Endothelial cell of umbilical vein (primary cell): Measurements from ENCODE around the gene VSTM2B. TPM values are rescaled to one million over a fixed set of nuclear protein-coding genes. Genes with fewer than 3 reads are reported as not detected.

ENCODE experiments used
- BruUV-seq: library from RNA; stranded (reverse); fragments of 400-500 nt; replicated peaks from 2 replicates; lab custom pipeline; 2021; lab: Mats Ljungman, UMichigan
- CTCF ChIA-PET: fragments of 300-600, 350-600 bp; sonication (Branson Sonifier 250); formaldehyde crosslinking; loops from one replicate; lab custom pipeline; 2021; ENCODE audit warnings: antibody characterized with exemption, inconsistent platforms; lab: Charles Lee
- POLR2A ChIA-PET: fragments of 300-600, 350-600 bp; sonication (Branson Sonifier 250); formaldehyde crosslinking; loops from one replicate; lab custom pipeline; 2021; ENCODE audit warnings: antibody characterized with exemption, inconsistent platforms; lab: Charles Lee
- DNase-seq: peaks from one replicate; pipeline ENCODE4 v3.0.0-alpha.2; 2011; ENCODE audit warnings: low read depth, low spot score
- FAIRE-seq: peaks from 2 replicates; lab custom pipeline; 2011; peaks lifted over from hg19 to GRCh38; lab: Jason Lieb, UNC
- H2AFZ ChIP-seq: 2 replicates; pipeline ENCODE4 v1.6.0; 2012; ENCODE audit warnings: low read depth, low read length, control low read depth, inconsistent platforms
- H3K27ac ChIP-seq: 2 replicates; pipeline ENCODE4 v1.5.1; 2011; ENCODE audit warnings: low read depth, mild to moderate bottlenecking, control low read depth, low read length, moderate library complexity; ENCODE audit not compliant: insufficient read depth
- H3K27me3 ChIP-seq, 2 experiments: 2 replicates each; pipeline versions ENCODE4 v1.6.0 to v1.6.1; 2011; ENCODE audit warnings: low read length in 2 of 2, mixed read lengths in 1 of 2; ENCODE audit not compliant: control insufficient read depth in 2 of 2, insufficient read depth in 2 of 2
- H3K36me3 ChIP-seq, 2 experiments: 2 replicates in 1 of 2; 3 replicates in 1 of 2; pipeline ENCODE4 v1.5.1; 2011; ENCODE audit warnings: low read length in 2 of 2, mild to moderate bottlenecking in 1 of 2, moderate library complexity in 1 of 2; ENCODE audit not compliant: control insufficient read depth in 2 of 2, insufficient read depth in 2 of 2; ENCODE audit errors: extremely low read depth in 1 of 2
- H3K4me1 ChIP-seq: 3 replicates; pipeline ENCODE4 v1.5.1; 2011; ENCODE audit warnings: mild to moderate bottlenecking, low read length; ENCODE audit not compliant: control insufficient read depth, insufficient read depth; ENCODE audit errors: extremely low read depth
- H3K4me2 ChIP-seq: 2 replicates; pipeline ENCODE4 v1.6.1; 2011; ENCODE audit warnings: low read length, control low read depth, mixed read lengths; ENCODE audit not compliant: insufficient read depth
- H3K4me3 ChIP-seq, 3 experiments: fragments of 200-600 bp in 1 of 3; sonication (generic), shearing (Covaris generic) in 1 of 3; replicated peaks in 1 of 3; 2 replicates each; pipeline ENCODE4 v1.5.1; 2011 to 2016; ENCODE audit warnings: control low read depth in 3 of 3, low read length in 3 of 3, mild to moderate bottlenecking in 2 of 3, inconsistent platforms in 1 of 3, low read depth in 1 of 3, moderate library complexity in 1 of 3; ENCODE audit not compliant: insufficient read depth in 1 of 3
- H3K79me2 ChIP-seq: 2 replicates; pipeline ENCODE4 v1.6.0; 2012; ENCODE audit warnings: low read length, inconsistent platforms; ENCODE audit not compliant: control insufficient read depth, insufficient read depth
- H3K9ac ChIP-seq: replicated peaks from 2 replicates; pipeline ENCODE3; 2011; ENCODE audit warnings: low read length, control low read depth; ENCODE audit not compliant: insufficient read depth; ENCODE audit errors: extremely low read depth
- H3K9me1 ChIP-seq: replicated peaks from 3 replicates; pipeline ENCODE4 v1.6.0; 2011; ENCODE audit warnings: mild to moderate bottlenecking, low read length; ENCODE audit not compliant: control insufficient read depth, insufficient read depth; ENCODE audit errors: extremely low read depth
- H3K9me3 ChIP-seq: replicated peaks from 2 replicates; pipeline ENCODE4 v1.5.1; 2012; ENCODE audit warnings: low read length, inconsistent platforms; ENCODE audit not compliant: control insufficient read depth, insufficient read depth
- H4K20me1 ChIP-seq: replicated peaks from 2 replicates; pipeline ENCODE3; 2011; ENCODE audit warnings: mild to moderate bottlenecking, low read length; ENCODE audit not compliant: control insufficient read depth, insufficient read depth; ENCODE audit errors: extremely low read depth
- EZH2 ChIP-seq: IDR thresholded peaks from 2 replicates; pipeline ENCODE4 v1.6.1; 2012; ENCODE audit warnings: borderline replicate concordance, low read depth, mild to moderate bottlenecking, moderate library complexity, low read length, inconsistent platforms; ENCODE audit not compliant: severe bottlenecking
- FOS ChIP-seq: IDR thresholded peaks from 2 replicates; pipeline ENCODE4 v1.6.1; 2011; ENCODE audit warnings: mild to moderate bottlenecking, low read length, moderate library complexity, borderline replicate concordance; ENCODE audit not compliant: insufficient read depth
- GATA2 ChIP-seq: IDR thresholded peaks from 2 replicates; pipeline ENCODE4 v1.7.0; 2011; ENCODE audit warnings: low read depth, mild to moderate bottlenecking, moderate library complexity, mixed read lengths, low read length; ENCODE audit not compliant: insufficient read length, insufficient read depth
- JUN ChIP-seq: IDR thresholded peaks from 2 replicates; pipeline ENCODE4 v1.6.1; 2011; ENCODE audit warnings: borderline replicate concordance, low read depth; ENCODE audit not compliant: insufficient read length, insufficient read depth
- MYC ChIP-seq: IDR thresholded peaks from one replicate; pipeline ENCODE4 v1.6.1; 2011; ENCODE audit warnings: mild to moderate bottlenecking, low read depth, low read length
- POLR2A ChIP-seq: IDR thresholded peaks from 2 replicates; pipeline ENCODE4 v1.6.1; 2012; ENCODE audit warnings: low read depth, mild to moderate bottlenecking, control low read depth, low read length
- POLR2AphosphoS5 ChIP-seq: IDR thresholded peaks from 2 replicates; pipeline ENCODE4 v1.6.1; 2012; ENCODE audit warnings: low read depth, mild to moderate bottlenecking, control low read depth, low read length, moderate library complexity; ENCODE audit not compliant: insufficient read depth
- dilution Hi-C: fragments of 300-500 bp; cut with MboI; formaldehyde crosslinking; loops from one replicate; pipeline ENCODE4 v1.15.0; 2019; ENCODE audit warnings: low sequenced_read_pairs; ENCODE audit not compliant: extremely low pct_ligation_motif_present
- intact Hi-C: fragments of 100-400 bp; cut with micrococcal nuclease; formaldehyde crosslinking; loops from one replicate; pipeline ENCODE4 v1.10.0; 2022
- polyA plus RNA-seq, 4 experiments: library from polyadenylated mRNA; depleted of rRNA in 3 of 4; stranded (reverse) in 3 of 4; unstranded in 1 of 4; fragments of >200 nt; gene quantifications; 2 replicates each; pipeline versions ENCODE4 v1.2.1 to v1.2.3, GENCODE V29; 2011 to 2012; ENCODE audit warnings: missing spikeins in 1 of 4
- total RNA-seq: library from RNA; stranded (reverse); gene quantifications from 2 replicates; pipeline ENCODE4 v1.2.3, GENCODE V29; 2021
- TF ChIP-seq, protein P1 (sequence below), 2 donors: IDR thresholded peaks; 1 replicate in 1 of 2; 2 replicates in 1 of 2; pipeline ENCODE4 v1.5.1; 2011; ENCODE audit warnings: low read length in 2 of 2, mild to moderate bottlenecking in 2 of 2, moderate library complexity in 2 of 2, control low read depth in 1 of 2, inconsistent platforms in 1 of 2, low read depth in 1 of 2; ENCODE audit not compliant: insufficient read depth in 1 of 2; ENCODE audit errors: extremely low read depth in 1 of 2
- TF ChIP-seq, protein P2 (sequence below): IDR thresholded peaks from 2 replicates; pipeline ENCODE4 v1.6.1; 2011; ENCODE audit not compliant: insufficient read depth, insufficient read length

VSTM2B gene
- total and polyA plus RNA-seq, 2 donors (not counting 3 experiments of a cell fraction or from before 2014, with no cell fraction given) = not detected

DNA sequence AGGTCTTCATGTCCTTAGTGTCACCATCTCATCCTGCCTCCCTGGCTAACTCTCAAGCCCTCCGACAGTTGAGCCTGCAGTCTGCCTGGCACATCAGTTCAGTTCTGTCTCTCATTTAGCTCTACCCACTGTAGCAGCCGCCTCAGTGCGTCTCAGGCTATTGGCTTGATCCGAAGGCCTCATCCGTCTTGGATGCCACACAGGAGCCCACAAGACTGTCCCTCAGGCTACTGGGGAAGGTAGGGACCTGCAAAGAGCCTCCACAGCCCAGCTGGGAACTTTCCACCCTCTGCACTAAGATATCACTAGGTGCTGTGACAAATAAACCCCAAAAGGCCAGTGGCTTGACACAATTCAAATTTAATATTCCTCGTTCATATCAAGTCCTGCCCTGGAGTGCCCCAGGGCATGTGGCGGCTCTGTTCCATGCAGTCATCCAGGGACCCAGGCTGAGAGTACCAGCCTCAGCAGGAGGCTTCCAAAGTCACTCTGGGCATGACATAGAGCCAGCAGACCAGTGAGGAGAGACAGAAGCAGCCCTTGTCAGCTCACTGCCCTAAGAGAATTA lies 5.7 kb downstream of the VSTM2B start:
- CTCF ChIA-PET = interaction anchor here (1.0 kb wide), 1 partner anchor 185 kb away, joined by 3 read pairs; no protein-coding TSS in a partner anchor

More for the DNA sequence above, 5.7 kb downstream of the VSTM2B start:
- dilution Hi-C loops = no loop called here
- Histone ChIP-seq H2AFZ (no peak overlapping the region), H3K27me3 (peaks cover 28 to 43% of the 10 kb centered on the region in 2 experiments), H3K9ac (no peak overlapping the region), H3K4me2 (no peak overlapping the region), H3K9me1 (no peaks in the 10 kb centered on the region), H3K4me1 (no peaks in the 10 kb centered on the region), H3K27ac (no peak overlapping the region), H3K9me3 (no peaks in the 10 kb centered on the region), H3K79me2 (no peaks in the 10 kb centered on the region), H3K36me3 (no peaks in the 10 kb centered on the region), H3K4me3 (no peak overlapping the region), H4K20me1 (no peaks in the 10 kb centered on the region)
- FAIRE-seq (no peak), DNase-seq (no peak)
- POLR2A ChIA-PET = no interaction called here
- no TSS peak for BruUV-seq
- intact Hi-C loops = no loop called here
- TF ChIP-seq, protein P1, sequence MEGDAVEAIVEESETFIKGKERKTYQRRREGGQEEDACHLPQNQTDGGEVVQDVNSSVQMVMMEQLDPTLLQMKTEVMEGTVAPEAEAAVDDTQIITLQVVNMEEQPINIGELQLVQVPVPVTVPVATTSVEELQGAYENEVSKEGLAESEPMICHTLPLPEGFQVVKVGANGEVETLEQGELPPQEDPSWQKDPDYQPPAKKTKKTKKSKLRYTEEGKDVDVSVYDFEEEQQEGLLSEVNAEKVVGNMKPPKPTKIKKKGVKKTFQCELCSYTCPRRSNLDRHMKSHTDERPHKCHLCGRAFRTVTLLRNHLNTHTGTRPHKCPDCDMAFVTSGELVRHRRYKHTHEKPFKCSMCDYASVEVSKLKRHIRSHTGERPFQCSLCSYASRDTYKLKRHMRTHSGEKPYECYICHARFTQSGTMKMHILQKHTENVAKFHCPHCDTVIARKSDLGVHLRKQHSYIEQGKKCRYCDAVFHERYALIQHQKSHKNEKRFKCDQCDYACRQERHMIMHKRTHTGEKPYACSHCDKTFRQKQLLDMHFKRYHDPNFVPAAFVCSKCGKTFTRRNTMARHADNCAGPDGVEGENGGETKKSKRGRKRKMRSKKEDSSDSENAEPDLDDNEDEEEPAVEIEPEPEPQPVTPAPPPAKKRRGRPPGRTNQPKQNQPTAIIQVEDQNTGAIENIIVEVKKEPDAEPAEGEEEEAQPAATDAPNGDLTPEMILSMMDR (IDR thresholded peaks at IDR 0.05; ENCODE audit: extremely low read depth in 1 of 2, insufficient read depth in 1 of 2, low read depth in 1 of 2, low read length in 2 of 2) = no peak
- no peak for TF ChIP-seq MYC
- no peak for TF ChIP-seq GATA2
- TF ChIP-seq JUN = no peak
- no peak for TF ChIP-seq FOS
- TF ChIP-seq POLR2AphosphoS5 = no peak
- TF ChIP-seq, protein P2, sequence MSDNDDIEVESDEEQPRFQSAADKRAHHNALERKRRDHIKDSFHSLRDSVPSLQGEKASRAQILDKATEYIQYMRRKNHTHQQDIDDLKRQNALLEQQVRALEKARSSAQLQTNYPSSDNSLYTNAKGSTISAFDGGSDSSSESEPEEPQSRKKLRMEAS = no peak
- no peak for TF ChIP-seq EZH2
- TF ChIP-seq POLR2A = no peak
